GM10248 (cell line): Measurements from ENCODE around the gene GPR176.

ENCODE experiments used
- CTCF ChIA-PET: fragments of 300-600 bp; sonication (Branson Sonifier 250); formaldehyde crosslinking; extraction: SDS; loops from one replicate; lab custom pipeline; 2021; ENCODE audit warnings: antibody characterized with exemption; lab: Yijun Ruan, JAX
- POLR2A ChIA-PET: fragments of 350-650 bp; sonication (Branson Sonifier 250); formaldehyde crosslinking; extraction: SDS; loops from one replicate; lab custom pipeline; 2020; ENCODE audit warnings: antibody characterized with exemption; lab: Yijun Ruan, JAX
- DNase-seq: peaks from one replicate; pipeline ENCODE4 v3.0.0; 2012; ENCODE audit errors: extremely low spot score
- CTCF ChIP-seq: IDR thresholded peaks from 2 replicates; pipeline ENCODE4 v1.5.1; 2012; ENCODE audit warnings: mild to moderate bottlenecking, low read depth; ENCODE audit errors: extremely low read depth, missing control alignments, control extremely low read depth

GPR176 gene

GRCh38 chr15:39921274-39921638, 1.2 kb upstream of the GPR176 start:
- CTCF ChIA-PET: no interaction called here
- no peak for DNase-seq
- TF ChIP-seq CTCF: no peak
- POLR2A ChIA-PET: no interaction called here

- POLR2A ChIA-PET: no interaction called here
- CTCF ChIA-PET: no interaction called here
- peak; percentile 16 for TF ChIP-seq CTCF
- DNase-seq: peak; percentile 92
Measured at GRCh38 chr15:39920510-39921273, 626 bp upstream of the GPR176 start.

- no peak for DNase-seq
- POLR2A ChIA-PET: interaction anchor here (0.6 kb wide), 1 partner anchor 62 kb away, joined by 4 read pairs; no protein-coding TSS in a partner anchor
- TF ChIP-seq CTCF: no peak
- CTCF ChIA-PET: interaction anchor here (1.1 kb wide), 1 partner anchor 70 kb away, joined by 3 read pairs; no protein-coding TSS in a partner anchor
Measured at GRCh38 chr15:39919411-39919747, 687 bp downstream of the GPR176 start.

GRCh38 chr15:39918688-39919385, 1.2 kb downstream of the GPR176 start:
- POLR2A ChIA-PET: no interaction called here
- TF ChIP-seq CTCF: no peak
- CTCF ChIA-PET: interaction anchor here (1.1 kb wide), 1 partner anchor 70 kb away, joined by 3 read pairs; no protein-coding TSS in a partner anchor
- no peak for DNase-seq

- no peak for TF ChIP-seq CTCF
- POLR2A ChIA-PET: no interaction called here
- CTCF ChIA-PET: interaction anchor here (0.8 kb wide), 1 partner anchor 8 kb away, joined by 3 read pairs; no protein-coding TSS in a partner anchor
- DNase-seq: no peak
Measured at GRCh38 chr15:39914977-39915376, 5.1 kb downstream of the GPR176 start.

- TF ChIP-seq CTCF: no peak
- ChIA-PET CTCF (interaction anchor here (1.3 to 2.0 kb wide), 2 partner anchors 8 to 18 kb away, joined by 3 to 5 read pairs; no protein-coding TSS in a partner anchor), POLR2A (no interaction called here)
- no peak for DNase-seq
Measured at GRCh38 chr15:39909007-39909406, 11.1 kb downstream of the GPR176 start.
